Astrocyte (in vitro differentiated cells and primary cell): ENCODE data around the gene SNRPA.

Source experiments
- CTCF ChIP-seq: IDR thresholded peaks from 2 replicates; pipeline ENCODE4 v1.5.1; 2011; ENCODE audit warnings: low read depth, mild to moderate bottlenecking, inconsistent platforms, low read length, moderate library complexity; ENCODE audit not compliant: insufficient read depth
- EZH2 ChIP-seq: IDR thresholded peaks from 2 replicates; pipeline ENCODE4 v1.6.1; 2012; ENCODE audit warnings: mild to moderate bottlenecking, low read length, inconsistent platforms; ENCODE audit not compliant: insufficient read depth

- TF ChIP-seq CTCF (no peak), EZH2 (no peak)
These were observed 53.1 kb downstream of the SNRPA start for GRCh38 chr19:40803857-40804782.
